Measurements from ENCODE around the gene TMEM117.
"Not testable (repeated sequence)": the region's sequence is repeated elsewhere in the genome, so short reads cannot be mapped to it uniquely, and the experiment has no call there.

Gene TMEM117

DNA sequence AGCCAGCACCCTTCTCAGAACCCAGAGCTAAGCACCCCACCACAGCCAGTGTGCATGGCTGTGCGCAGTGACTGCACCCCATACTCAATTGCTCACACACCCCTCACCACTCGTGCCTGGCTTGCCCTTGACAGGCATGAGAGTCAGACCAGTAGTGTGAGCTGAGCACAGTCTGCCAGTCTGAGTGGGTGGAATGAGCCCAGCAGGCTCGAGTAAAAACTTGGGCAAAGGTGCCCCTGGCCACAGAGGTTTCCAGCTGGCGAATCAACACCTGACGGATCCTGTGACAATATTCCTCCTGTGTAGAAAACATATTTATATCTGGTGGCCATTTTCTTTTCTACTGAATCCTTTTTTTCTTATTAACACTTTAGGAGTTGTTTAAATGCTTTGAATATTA, 202.5 kb downstream of the TMEM117 start:
- DNase-seq (ENCODE audit: low spot score), result no peak
- TF ChIP-seq, protein P1, sequence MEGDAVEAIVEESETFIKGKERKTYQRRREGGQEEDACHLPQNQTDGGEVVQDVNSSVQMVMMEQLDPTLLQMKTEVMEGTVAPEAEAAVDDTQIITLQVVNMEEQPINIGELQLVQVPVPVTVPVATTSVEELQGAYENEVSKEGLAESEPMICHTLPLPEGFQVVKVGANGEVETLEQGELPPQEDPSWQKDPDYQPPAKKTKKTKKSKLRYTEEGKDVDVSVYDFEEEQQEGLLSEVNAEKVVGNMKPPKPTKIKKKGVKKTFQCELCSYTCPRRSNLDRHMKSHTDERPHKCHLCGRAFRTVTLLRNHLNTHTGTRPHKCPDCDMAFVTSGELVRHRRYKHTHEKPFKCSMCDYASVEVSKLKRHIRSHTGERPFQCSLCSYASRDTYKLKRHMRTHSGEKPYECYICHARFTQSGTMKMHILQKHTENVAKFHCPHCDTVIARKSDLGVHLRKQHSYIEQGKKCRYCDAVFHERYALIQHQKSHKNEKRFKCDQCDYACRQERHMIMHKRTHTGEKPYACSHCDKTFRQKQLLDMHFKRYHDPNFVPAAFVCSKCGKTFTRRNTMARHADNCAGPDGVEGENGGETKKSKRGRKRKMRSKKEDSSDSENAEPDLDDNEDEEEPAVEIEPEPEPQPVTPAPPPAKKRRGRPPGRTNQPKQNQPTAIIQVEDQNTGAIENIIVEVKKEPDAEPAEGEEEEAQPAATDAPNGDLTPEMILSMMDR (IDR thresholded peaks at IDR 0.05; ENCODE audit: extremely low read depth, missing control alignments), result no peak

DNA sequence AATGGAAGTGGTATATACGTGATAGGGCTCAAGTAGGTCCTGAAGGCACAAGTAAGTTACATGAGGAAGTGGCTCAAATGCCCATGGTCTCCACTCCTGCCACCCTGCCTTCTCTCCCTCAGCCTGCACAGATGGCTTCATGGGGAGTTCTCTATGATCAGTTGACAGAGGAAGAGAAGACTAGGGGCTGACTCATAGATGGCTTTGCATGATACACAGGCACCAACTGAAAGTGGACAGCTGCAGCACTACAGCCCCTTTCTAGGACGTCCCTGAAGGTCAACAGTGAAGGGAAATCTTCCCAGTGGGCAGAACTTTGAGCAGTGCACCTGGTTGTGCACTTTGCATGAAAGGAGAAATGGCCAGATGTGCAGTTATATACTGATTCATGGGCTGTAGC, 208.6 kb downstream of the TMEM117 start:
- DNase-seq (ENCODE audit: low spot score), result not testable (repeated sequence)

DNA sequence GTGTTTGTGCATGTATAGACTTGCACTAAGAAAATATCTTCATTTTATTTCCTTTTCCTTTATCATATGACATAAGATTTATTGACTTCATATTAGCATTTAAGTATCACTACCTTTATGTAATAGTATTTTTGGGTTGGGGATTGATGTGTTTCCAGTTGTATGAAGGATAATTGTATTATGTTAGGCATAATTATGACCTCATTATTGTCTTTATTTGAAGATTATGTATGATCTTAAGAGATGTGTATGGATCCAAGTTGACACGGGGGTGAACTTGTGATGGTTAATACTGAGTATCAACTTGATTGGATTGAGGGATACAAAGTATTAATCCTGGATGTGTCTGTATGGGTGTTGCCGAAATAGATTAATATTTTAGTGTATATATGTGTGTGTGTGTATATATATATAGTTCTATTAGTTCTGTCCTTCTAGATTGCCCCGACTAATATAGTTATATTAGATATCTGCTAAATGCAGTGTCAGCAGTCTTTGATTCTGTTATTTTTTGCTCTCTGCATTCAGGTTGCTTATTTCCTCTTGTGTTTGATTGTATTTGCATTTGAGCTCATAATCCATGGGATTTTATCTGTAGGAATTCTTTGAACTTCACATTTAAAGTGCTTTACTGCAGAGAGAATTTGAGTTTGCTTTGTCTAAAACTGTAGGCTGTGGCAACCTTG, 211.0 kb downstream of the TMEM117 start:
- no peak for DNase-seq (ENCODE audit: low spot score)
- TF ChIP-seq, protein P1 (IDR thresholded peaks at IDR 0.05; ENCODE audit: extremely low read depth, missing control alignments), result no peak

DNA sequence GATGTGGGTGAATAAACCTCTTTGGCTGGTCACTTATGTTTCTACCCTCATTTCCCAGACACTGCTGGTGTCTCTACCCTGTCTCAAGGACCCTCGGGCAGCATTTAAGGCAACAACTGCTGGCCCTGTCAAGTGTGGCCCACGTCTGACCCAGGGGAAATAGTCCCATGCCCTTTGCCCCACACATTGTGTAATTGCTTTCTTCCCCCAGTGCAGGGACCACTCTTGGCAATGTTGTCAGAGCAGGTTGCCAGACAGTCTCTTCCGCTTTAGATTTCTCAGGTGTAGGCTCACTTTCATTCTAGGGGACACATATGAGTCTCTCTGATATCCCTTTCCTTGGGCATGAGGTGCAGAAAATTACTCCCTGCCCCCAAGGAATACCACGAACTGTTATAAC, 216.7 kb downstream of the TMEM117 start:
- DNase-seq (ENCODE audit: low spot score), result no peak
- TF ChIP-seq, protein P1 (IDR thresholded peaks at IDR 0.05; ENCODE audit: extremely low read depth, missing control alignments), result no peak

DNA sequence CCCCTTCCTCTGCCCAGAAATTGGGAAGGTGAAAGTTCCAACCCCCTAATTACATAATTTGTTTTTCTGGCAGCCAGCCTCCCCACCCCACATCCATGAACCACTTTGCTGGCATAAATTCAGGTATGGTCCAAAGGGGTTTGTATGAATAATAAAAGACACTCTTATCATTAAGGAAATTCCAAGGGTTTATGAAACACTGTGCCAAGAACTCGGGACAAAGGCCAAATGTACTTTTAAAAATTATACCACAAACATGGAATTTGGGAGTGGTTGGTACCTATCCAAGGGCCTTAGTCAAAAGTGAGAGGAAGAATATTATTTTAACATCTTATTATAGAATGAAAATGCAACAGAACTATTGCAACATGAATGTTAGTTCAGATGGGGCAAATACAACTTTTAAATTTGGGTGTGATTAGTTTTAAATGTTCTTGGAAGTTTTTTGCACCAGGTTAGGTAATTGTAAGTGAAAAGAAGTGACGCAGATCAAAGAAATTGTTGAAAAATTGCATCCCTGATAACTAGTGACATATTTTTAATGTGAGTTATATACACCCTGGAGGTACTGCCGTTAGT, 217.8 kb downstream of the TMEM117 start:
- TF ChIP-seq, protein P1 (IDR thresholded peaks at IDR 0.05; ENCODE audit: extremely low read depth, missing control alignments), result no peak
- no peak for DNase-seq (ENCODE audit: low spot score)

DNA sequence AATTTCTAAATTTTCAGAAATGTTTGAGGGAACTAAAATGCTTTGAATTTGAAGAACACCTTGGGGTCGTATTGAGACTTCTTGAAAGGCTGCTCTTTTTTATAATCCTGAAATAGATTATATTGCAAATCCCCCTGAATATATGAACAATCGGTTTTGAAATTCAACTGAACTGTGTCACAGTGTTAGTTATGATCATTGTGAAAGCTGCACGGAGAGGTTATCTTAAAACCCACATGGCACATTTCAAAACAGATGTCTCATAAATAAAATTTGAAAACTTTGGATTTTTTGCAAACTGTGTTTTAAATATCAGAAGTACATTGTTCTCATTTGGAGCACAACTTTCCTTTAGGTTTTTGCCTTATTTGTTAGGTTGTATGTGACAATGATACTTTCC, 218.4 kb downstream of the TMEM117 start:
- no peak for DNase-seq (ENCODE audit: low spot score)
- TF ChIP-seq, protein P1 (IDR thresholded peaks at IDR 0.05; ENCODE audit: extremely low read depth, missing control alignments), result no peak

DNA sequence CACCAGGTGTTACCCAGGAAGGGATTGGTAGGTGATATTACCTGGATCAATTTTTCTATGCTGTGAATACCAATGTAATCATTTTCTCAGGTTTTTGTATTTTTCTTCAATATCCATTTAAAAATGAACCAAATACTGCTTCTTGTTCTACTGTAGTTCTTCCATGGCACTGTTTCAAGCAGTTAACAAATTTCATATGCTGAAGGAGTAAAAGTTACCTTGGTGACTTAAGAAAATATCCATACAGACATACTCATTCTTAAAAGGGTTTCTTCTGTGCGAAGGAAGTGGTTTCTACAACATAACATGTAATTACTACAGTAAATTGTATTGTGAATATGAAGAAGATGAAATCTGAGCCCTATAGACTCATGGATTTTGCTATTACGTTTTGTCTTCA, 222.5 kb downstream of the TMEM117 start:
- TF ChIP-seq, protein P1 (IDR thresholded peaks at IDR 0.05; ENCODE audit: extremely low read depth, missing control alignments), result no peak
- no peak for DNase-seq (ENCODE audit: low spot score)

DNA sequence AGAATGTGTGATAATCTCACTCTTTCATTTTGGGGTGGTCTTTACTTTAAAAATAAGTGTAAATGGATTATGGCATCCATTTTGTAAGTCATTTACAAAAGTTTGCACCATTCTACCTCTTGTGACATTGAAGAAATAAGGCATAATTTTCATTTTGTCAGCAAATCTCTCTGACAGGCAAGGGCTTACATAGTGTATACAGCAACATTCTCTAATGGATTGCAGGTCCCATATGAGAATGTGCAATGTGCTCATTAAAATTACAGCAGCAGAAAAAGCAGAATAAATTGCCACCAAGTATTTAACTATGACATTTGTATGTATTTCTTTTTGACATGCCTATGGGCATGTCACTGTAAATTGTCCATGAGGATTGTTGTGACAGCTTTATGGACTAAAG, 223.6 kb downstream of the TMEM117 start:
- DNase-seq (ENCODE audit: low spot score), result no peak
- TF ChIP-seq, protein P1 (IDR thresholded peaks at IDR 0.05; ENCODE audit: extremely low read depth, missing control alignments), result no peak
